ENCODE measurements around the gene CADPS. TPM values are rescaled to one million over a fixed set of nuclear protein-coding genes. Genes with fewer than 3 reads are reported as not detected.

The CADPS gene
- polyA plus RNA-seq, 2 of the 4 experiments (the other 2 are of a cell fraction) = not detected

DNA sequence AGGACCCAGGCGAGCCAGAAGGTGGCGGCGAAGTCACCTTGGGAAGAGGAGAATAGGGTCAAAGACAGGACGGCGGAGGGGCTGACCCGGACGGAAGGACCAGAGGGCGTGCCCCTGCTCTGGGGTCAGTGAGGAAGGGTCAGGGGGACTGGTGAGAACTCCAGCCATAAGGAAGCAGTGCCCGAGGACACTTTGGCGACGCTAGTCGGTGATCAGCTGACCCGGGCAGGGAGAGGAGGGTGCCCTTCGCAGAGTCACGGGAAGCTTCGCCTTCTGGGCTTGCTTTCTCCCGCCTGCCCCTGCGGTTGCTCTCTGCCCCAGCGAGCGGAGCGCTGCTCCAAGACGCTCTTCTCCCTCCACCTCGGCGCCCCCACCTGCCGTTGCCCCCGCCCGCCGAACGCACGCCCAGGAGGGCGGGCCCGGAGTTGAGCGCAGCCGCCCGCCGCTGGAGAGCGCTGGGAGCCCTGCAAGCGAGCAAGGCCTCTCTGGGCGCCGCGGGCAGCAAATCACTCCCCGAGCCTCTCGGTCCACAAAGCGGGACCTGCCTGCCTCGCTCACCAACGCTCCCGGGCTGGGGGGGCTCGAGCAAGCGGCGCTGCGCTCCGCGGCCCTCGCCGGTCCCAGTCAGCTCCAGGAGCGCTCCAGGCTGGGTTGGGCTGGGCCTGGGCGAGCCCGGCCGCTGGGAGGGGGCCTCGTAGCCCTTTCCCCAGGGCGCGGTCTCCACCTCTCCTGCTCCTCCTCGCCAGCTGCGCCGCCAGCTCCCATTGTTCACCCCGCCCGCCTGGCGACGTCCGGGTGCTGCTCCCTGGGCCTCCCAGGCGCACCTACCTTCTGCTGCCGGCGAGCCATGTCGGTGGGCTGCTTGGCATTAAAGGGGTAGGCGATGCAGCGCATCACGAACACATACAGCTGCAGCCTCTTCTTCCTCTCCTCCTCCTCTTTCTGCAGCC, 1.2 kb downstream of the CADPS start:
- 5% methylated on average over 28 of the region's 77 CpGs for WGBS (ENCODE audit: missing lambda C conversion rate)
- H3K4me1 ChIP-seq = no peaks in the 10 kb centered on the region
- CTCF ChIA-PET = interaction anchor here (0.7 to 1.3 kb wide), 2 partner anchors 19 to 320 kb away, joined by 3 read pairs; no protein-coding TSS in a partner anchor
- peak overlapping the region; percentile 48 for H3K4me3 ChIP-seq
- ATAC-seq (peak; percentile 90 to 91), FAIRE-seq (no peak), DNase-seq (ENCODE audit: low read depth in 1 of 2, low spot score in 1 of 2) (peak; percentile 10 to 13)
- POLR2A ChIA-PET = no interaction called here
- TF ChIP-seq SMC3 (IDR thresholded peaks at IDR 0.05) (peak; percentile 32; the same call in 2 of the 3 replicates), NR3C1 (IDR thresholded peaks at IDR 0.05) (no peak), CHD2 (IDR thresholded peaks at IDR 0.05; ENCODE audit: low read length, partially characterized antibody) (no peak), RAD21 (conservative IDR thresholded peaks at IDR 0.05 in 1 of 2, IDR thresholded peaks at IDR 0.05 in 1 of 2) (peak in 1 of 2 experiments; percentile 27; a peak in 1 of 5 replicates), CTCF (IDR thresholded peaks at IDR 0.05) (peak; percentile 21; the same call in 2 of the 3 replicates)
- TF ChIP-seq, protein P1, sequence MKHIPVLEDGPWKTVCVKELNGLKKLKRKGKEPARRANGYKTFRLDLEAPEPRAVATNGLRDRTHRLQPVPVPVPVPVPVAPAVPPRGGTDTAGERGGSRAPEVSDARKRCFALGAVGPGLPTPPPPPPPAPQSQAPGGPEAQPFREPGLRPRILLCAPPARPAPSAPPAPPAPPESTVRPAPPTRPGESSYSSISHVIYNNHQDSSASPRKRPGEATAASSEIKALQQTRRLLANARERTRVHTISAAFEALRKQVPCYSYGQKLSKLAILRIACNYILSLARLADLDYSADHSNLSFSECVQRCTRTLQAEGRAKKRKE (CRISPR knock-in tag; IDR thresholded peaks at IDR 0.05; ENCODE audit: low read depth) = no peak
- peak overlapping the region in 1 of 2 experiments; percentile 67; a peak in 3 of 6 replicates for H3K27ac ChIP-seq
- H3K4me2 ChIP-seq = peak overlapping the region; percentile 85
- H3K9me3 ChIP-seq = no peaks in the 10 kb centered on the region

- CTCF ChIA-PET = interaction anchor here (0.7 kb wide), 1 partner anchor 321 kb away, joined by 3 read pairs; no protein-coding TSS in a partner anchor
These were observed 1.8 kb downstream of the CADPS start for GRCh38 chr3:62873451-62873760.

DNA sequence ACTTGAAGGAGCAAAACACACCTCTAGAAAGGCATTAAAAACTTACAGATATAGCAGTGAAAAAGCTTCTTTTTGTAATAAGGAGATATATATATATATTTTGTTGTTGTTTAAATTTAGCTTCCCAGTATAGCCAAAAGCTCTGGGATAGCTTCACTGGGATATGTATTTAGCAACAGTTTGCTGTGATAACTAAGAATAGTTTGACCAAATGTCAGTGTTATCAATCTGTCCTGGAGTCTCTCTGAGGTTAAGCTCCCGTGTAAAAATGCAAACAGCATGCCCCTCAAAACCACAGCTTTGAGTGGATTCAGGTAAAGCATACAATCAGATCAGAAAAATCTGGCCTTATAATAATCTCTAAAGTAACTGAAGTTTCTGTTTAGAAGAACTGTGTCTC, 2.9 kb downstream of the CADPS start:
- no peak overlapping the region for H3K27ac ChIP-seq
- TF ChIP-seq JUN (IDR thresholded peaks at IDR 0.05) = no peak
- TF ChIP-seq CTCF (IDR thresholded peaks at IDR 0.05) = no peak
- no peak for TF ChIP-seq ELK1 (IDR thresholded peaks at IDR 0.05; ENCODE audit: low read depth, low read length)
- TF ChIP-seq RAD21 (conservative IDR thresholded peaks at IDR 0.05 in 1 of 2, IDR thresholded peaks at IDR 0.05 in 1 of 2) = no peak
- TF ChIP-seq FOSB (CRISPR knock-in tag; IDR thresholded peaks at IDR 0.05) = no peak
- TF ChIP-seq EHMT2 (IDR thresholded peaks at IDR 0.05; ENCODE audit: low read depth) = no peak
- no peak for TF ChIP-seq JUNB (IDR thresholded peaks at IDR 0.05)
- ChIA-PET POLR2A (no interaction called here), CTCF (no interaction called here)
- ATAC-seq (no peak), FAIRE-seq (no peak), DNase-seq (ENCODE audit: low read depth in 1 of 2, low spot score in 1 of 2) (no peak)
- H3K9me3 ChIP-seq = no peaks in the 10 kb centered on the region
- no peak overlapping the region for H3K4me2 ChIP-seq
- no peak overlapping the region for H3K4me3 ChIP-seq
- WGBS (ENCODE audit: missing lambda C conversion rate) = 0% methylated on average over 1 of the region's 1 CpG
- H3K4me1 ChIP-seq = no peaks in the 10 kb centered on the region

More at GRCh38 chr3:62873451-62873760, 1.8 kb downstream of the CADPS start:
- 26% methylated on average over 4 of the region's 4 CpGs for WGBS (ENCODE audit: missing lambda C conversion rate)
- no peak for DNase-seq (ENCODE audit: low read depth in 1 of 2, low spot score in 1 of 2)
- no peak for FAIRE-seq
- no peak for ATAC-seq
- Histone ChIP-seq H3K4me1 (no peaks in the 10 kb centered on the region), H3K4me2 (peak overlapping the region; percentile 85), H3K27ac (no peak overlapping the region), H3K9me3 (no peaks in the 10 kb centered on the region), H3K4me3 (no peak overlapping the region; the same call in 2 of the 3 replicates)
- TF ChIP-seq POLR2A (IDR thresholded peaks at IDR 0.05; ENCODE audit: low read length) (no peak), HOXB5 (CRISPR knock-in tag; IDR thresholded peaks at IDR 0.05) (no peak)
- POLR2A ChIA-PET = no interaction called here

Data from A549 (cell line).